Lower lobe of right lung (tissue), 2 donors: Measurements from ENCODE around the gene ZNF326. TPM values are rescaled to one million over a fixed set of nuclear protein-coding genes. Genes with fewer than 3 reads are reported as not detected.

Source experiments
- ATAC-seq, 2 donors: fragments of 200-7000 bp; cut with Tn5 transposase; one replicate each; pipeline ENCODE4 v1.9.1; 2020 to 2022; ENCODE audit warnings: mild to moderate bottlenecking in 2 of 2, moderate library complexity in 2 of 2
- DNase-seq: peaks from one replicate; pipeline ENCODE4 v3.0.0-alpha.2; 2020
- H3K27ac ChIP-seq: fragments of 200-600 bp; one replicate; pipeline ENCODE4 v1.8.0; 2022
- H3K27me3 ChIP-seq: fragments of 200-600 bp; one replicate; pipeline ENCODE4 v1.8.0; 2022; ENCODE audit warnings: low read depth
- H3K36me3 ChIP-seq: fragments of 200-600 bp; one replicate; pipeline ENCODE4 v1.8.0; 2022; ENCODE audit warnings: mild to moderate bottlenecking
- H3K4me1 ChIP-seq: fragments of 200-600 bp; one replicate; pipeline ENCODE4 v1.8.0; 2022
- H3K4me3 ChIP-seq: fragments of 200-600 bp; one replicate; pipeline ENCODE4 v1.8.0; 2022; ENCODE audit warnings: mild to moderate bottlenecking
- H3K9me3 ChIP-seq: fragments of 200-600 bp; one replicate; pipeline ENCODE4 v1.8.0; 2022
- intact Hi-C: fragments of 100-400 bp; cut with DNase I; formaldehyde crosslinking; loops from one replicate; pipeline ENCODE4 v1.11.0; 2022
- total RNA-seq: library from RNA; stranded (reverse); fragmentation: NEBNext Ultra II Directional; extraction: Animal tissue kit (Norgen Biotek cat#: 25700); gene quantifications from one replicate; pipeline ENCODE4 v1.2.1, GENCODE V29; 2021
- TF ChIP-seq, protein P1 (sequence below): fragments of 200-600 bp; IDR thresholded peaks from one replicate; pipeline ENCODE4 v1.8.0; 2022; ENCODE audit warnings: antibody characterized with exemption, mild to moderate bottlenecking
- donor health status: DM: no; HTN: yes; CAD: no; lungs with severe emphysema.

Gene ZNF326
- total RNA-seq, 1 donor from 2014 or later, result 16.1 TPM

- Histone ChIP-seq H3K27me3 (no peaks in the 10 kb centered on the region), H3K9me3 (no peaks in the 10 kb centered on the region), H3K27ac (no peak overlapping the region), H3K36me3 (no peaks in the 10 kb centered on the region), H3K4me3 (no peak overlapping the region), H3K4me1 (peaks cover 7% of the 10 kb centered on the region)
- DNase-seq (no peak), ATAC-seq (no peak)
- TF ChIP-seq, protein P1, sequence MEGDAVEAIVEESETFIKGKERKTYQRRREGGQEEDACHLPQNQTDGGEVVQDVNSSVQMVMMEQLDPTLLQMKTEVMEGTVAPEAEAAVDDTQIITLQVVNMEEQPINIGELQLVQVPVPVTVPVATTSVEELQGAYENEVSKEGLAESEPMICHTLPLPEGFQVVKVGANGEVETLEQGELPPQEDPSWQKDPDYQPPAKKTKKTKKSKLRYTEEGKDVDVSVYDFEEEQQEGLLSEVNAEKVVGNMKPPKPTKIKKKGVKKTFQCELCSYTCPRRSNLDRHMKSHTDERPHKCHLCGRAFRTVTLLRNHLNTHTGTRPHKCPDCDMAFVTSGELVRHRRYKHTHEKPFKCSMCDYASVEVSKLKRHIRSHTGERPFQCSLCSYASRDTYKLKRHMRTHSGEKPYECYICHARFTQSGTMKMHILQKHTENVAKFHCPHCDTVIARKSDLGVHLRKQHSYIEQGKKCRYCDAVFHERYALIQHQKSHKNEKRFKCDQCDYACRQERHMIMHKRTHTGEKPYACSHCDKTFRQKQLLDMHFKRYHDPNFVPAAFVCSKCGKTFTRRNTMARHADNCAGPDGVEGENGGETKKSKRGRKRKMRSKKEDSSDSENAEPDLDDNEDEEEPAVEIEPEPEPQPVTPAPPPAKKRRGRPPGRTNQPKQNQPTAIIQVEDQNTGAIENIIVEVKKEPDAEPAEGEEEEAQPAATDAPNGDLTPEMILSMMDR, result no peak
- intact Hi-C loops, result no loop called here
Observed at GRCh38 chr1:89950703-89951102, 44.2 kb upstream of the ZNF326 start.

GRCh38 chr1:89951766-89952604 is 42.9 kb upstream of the ZNF326 start:
- H3K4me3 ChIP-seq, result no peak overlapping the region
- no peaks in the 10 kb centered on the region for H3K36me3 ChIP-seq
- H3K9me3 ChIP-seq, result no peaks in the 10 kb centered on the region
- intact Hi-C loops, result no loop called here
- no peak overlapping the region for H3K27ac ChIP-seq
- H3K27me3 ChIP-seq, result no peaks in the 10 kb centered on the region
- no peak for ATAC-seq
- peaks cover 7% of the 10 kb centered on the region for H3K4me1 ChIP-seq
- no peak for DNase-seq
- TF ChIP-seq, protein P1, result no peak

- no peak for DNase-seq
- TF ChIP-seq, protein P1, result no peak
- intact Hi-C loops, result no loop called here
- Histone ChIP-seq H3K9me3 (no peaks in the 10 kb centered on the region), H3K27ac (no peak overlapping the region), H3K4me1 (peaks cover 7% of the 10 kb centered on the region), H3K36me3 (no peaks in the 10 kb centered on the region), H3K4me3 (no peak overlapping the region), H3K27me3 (no peaks in the 10 kb centered on the region)
- no peak for ATAC-seq
Observed at GRCh38 chr1:89952605-89953130, 42.2 kb upstream of the ZNF326 start.

- intact Hi-C loops, result no loop called here
- H3K4me3 ChIP-seq, result no peak overlapping the region
- peaks cover 7% of the 10 kb centered on the region for H3K4me1 ChIP-seq
- no peaks in the 10 kb centered on the region for H3K27me3 ChIP-seq
- no peaks in the 10 kb centered on the region for H3K9me3 ChIP-seq
- H3K36me3 ChIP-seq, result no peaks in the 10 kb centered on the region
- TF ChIP-seq, protein P1, result no peak
- no peak for DNase-seq
- peak; percentile 56 to 58 for ATAC-seq
- no peak overlapping the region for H3K27ac ChIP-seq
Observed at GRCh38 chr1:89953131-89953626, 41.7 kb upstream of the ZNF326 start.

DNA sequence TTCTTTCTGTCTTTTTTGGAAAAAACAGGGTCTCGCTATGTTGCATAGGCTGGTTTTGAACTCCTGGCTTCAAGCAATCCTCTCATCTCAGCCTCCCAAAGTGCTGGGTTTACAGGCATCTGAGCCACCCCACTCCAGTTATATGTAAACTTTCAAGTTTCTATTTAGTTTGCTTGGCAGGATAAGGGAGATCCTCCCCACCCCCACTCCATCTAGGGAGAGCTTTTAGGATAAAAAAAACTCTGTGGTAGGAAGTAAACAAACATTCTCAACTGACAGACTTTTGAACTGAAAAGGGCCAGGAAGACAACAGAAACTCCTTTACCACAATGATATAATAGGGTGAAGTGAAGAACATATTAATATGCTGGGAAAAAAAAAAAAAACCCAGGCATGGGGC is 41.0 kb upstream of the ZNF326 start:
- TF ChIP-seq, protein P1, result no peak
- Histone ChIP-seq H3K27ac (no peak overlapping the region), H3K4me1 (peaks cover 7% of the 10 kb centered on the region), H3K36me3 (no peaks in the 10 kb centered on the region), H3K4me3 (no peak overlapping the region), H3K27me3 (no peaks in the 10 kb centered on the region), H3K9me3 (no peaks in the 10 kb centered on the region)
- DNase-seq, result no peak
- no peak for ATAC-seq
- intact Hi-C loops, result no loop called here
